WERI-Rb-1 (cell line): ENCODE results near the gene MYL6.

Experiments
- DNase-seq: peaks from one replicate; pipeline ENCODE4 v3.0.0-alpha.2; 2020
- H3K27ac ChIP-seq: fragments of 250-450 bp; sonication (Bioruptor Pico); 2 replicates; pipeline ENCODE4 v1.5.1; 2020; ENCODE audit warnings: mild to moderate bottlenecking, moderate library complexity
- H3K27me3 ChIP-seq: fragments of 250-450 bp; sonication (Bioruptor Pico); 2 replicates; pipeline ENCODE4 v1.5.1; 2021; ENCODE audit warnings: mild to moderate bottlenecking, low read depth, moderate library complexity; ENCODE audit not compliant: insufficient read depth, severe bottlenecking
- H3K36me3 ChIP-seq: fragments of 250-450 bp; sonication (Bioruptor Pico); 2 replicates; pipeline ENCODE4 v1.5.1; 2020; ENCODE audit warnings: mild to moderate bottlenecking, moderate library complexity
- H3K4me3 ChIP-seq: 2 replicates; pipeline ENCODE4 v1.5.1; 2011; ENCODE audit warnings: low read depth, mild to moderate bottlenecking, control low read depth, low read length
- H3K9me3 ChIP-seq: fragments of 250-450 bp; sonication (Bioruptor Pico); 2 replicates; pipeline ENCODE4 v1.5.1; 2021; ENCODE audit warnings: mild to moderate bottlenecking, moderate library complexity; ENCODE audit not compliant: severe bottlenecking
- CTCF ChIP-seq: IDR thresholded peaks from 2 replicates; pipeline ENCODE4 v1.5.1; 2011; ENCODE audit warnings: low read depth, mild to moderate bottlenecking, control low read depth, inconsistent platforms, low read length

Gene MYL6

GRCh38 chr12:56172839-56173238, 14.7 kb downstream of the MYL6 start:
- no peak for TF ChIP-seq CTCF
- Histone ChIP-seq H3K4me3 (no peak overlapping the region), H3K9me3 (no peaks in the 10 kb centered on the region), H3K27ac (no peak overlapping the region), H3K36me3 (peaks cover 94% of the 10 kb centered on the region), H3K27me3 (no peaks in the 10 kb centered on the region)
- DNase-seq: no peak

- Histone ChIP-seq H3K4me3 (no peak overlapping the region), H3K36me3 (peaks cover 90% of the 10 kb centered on the region), H3K27ac (no peak overlapping the region), H3K27me3 (no peaks in the 10 kb centered on the region), H3K9me3 (no peaks in the 10 kb centered on the region)
- TF ChIP-seq CTCF: no peak
- DNase-seq: no peak
These were observed 20.2 kb downstream of the MYL6 start for GRCh38 chr12:56178347-56178746.

- no peak overlapping the region for H3K4me3 ChIP-seq
- no peaks in the 10 kb centered on the region for H3K9me3 ChIP-seq
- no peaks in the 10 kb centered on the region for H3K27me3 ChIP-seq
- no peak overlapping the region for H3K27ac ChIP-seq
- no peak for DNase-seq
- H3K36me3 ChIP-seq: peaks cover 59% of the 10 kb centered on the region
- TF ChIP-seq CTCF: no peak
These were observed 28.8 kb downstream of the MYL6 start for GRCh38 chr12:56186957-56187356.

GRCh38 chr12:56188131-56188777, 30.1 kb downstream of the MYL6 start:
- peaks cover 48% of the 10 kb centered on the region for H3K36me3 ChIP-seq
- no peaks in the 10 kb centered on the region for H3K9me3 ChIP-seq
- no peak for DNase-seq
- peak overlapping the region; percentile 93 for H3K27ac ChIP-seq
- H3K4me3 ChIP-seq: peak overlapping the region; percentile 87
- TF ChIP-seq CTCF: no peak
- H3K27me3 ChIP-seq: no peaks in the 10 kb centered on the region

- H3K27me3 ChIP-seq: no peaks in the 10 kb centered on the region
- DNase-seq: no peak
- H3K4me3 ChIP-seq: peak overlapping the region; percentile 87
- no peak for TF ChIP-seq CTCF
- no peaks in the 10 kb centered on the region for H3K9me3 ChIP-seq
- peaks cover 43% of the 10 kb centered on the region for H3K36me3 ChIP-seq
- H3K27ac ChIP-seq: peak overlapping the region; percentile 93
These were observed 30.6 kb downstream of the MYL6 start for GRCh38 chr12:56188778-56189098.

DNA sequence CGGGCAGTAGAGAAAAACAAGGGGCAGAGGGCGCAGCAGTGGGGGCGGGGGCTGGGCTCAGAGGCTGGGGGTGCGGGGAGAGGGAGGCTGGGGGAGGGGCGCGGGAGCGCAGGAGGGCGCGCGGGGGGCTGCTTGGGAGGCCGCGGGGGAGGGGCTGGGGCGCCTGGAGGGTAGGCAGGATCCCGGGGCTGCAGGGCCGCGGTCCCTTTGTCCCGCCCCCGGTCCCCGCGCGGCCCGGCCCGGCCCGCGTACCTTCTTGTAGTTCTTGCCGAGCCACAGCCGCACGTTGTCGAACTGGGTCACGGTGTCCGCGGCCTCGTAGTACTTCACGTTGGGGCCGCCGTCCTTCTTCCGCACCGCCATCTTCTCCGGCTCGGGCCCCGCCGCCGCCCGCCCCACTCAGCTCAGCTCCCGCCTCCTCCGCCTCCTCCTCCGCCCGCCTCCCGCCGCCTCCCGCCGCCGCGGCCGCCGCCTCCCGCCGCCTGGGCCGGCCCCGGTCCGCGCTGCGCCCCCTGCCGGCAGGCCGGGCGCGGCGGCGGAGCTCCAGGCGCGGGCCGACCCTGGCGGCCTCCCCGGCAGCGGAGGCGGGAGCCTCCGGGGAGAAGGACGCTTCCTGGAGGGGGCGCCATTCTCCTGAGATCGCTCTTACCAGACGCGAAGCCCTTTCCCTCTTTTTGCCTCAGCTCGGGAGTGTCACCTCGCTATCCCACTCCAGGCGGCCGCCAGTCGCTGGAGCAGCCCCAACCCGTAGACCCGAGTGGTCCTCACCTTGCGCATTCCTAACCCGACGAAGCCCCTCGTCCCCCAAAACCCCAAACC, 31.1 kb downstream of the MYL6 start, which contains the start of gene SMARCC2:
TSS of gene SMARCC2 (minus strand) at position 385 of the 819 bp plus-strand sequence. CDS start at position 363, 22 bp downstream.
- peak within 1 kb of the TSS; percentile 99 for H3K4me3 ChIP-seq
- DNase-seq: peak; percentile 93
- H3K27me3 ChIP-seq: no peaks in the 10 kb centered on the region
- H3K9me3 ChIP-seq: no peaks in the 10 kb centered on the region
- peaks cover 37% of the 10 kb centered on the region for H3K36me3 ChIP-seq
- peak within 1 kb of the TSS; percentile 93 for H3K27ac ChIP-seq
- peak; percentile 89 for TF ChIP-seq CTCF
